Fibroblast of lung (primary cell): Measurements from ENCODE around the gene CTNND2. TPM values are rescaled to one million over a fixed set of nuclear protein-coding genes. Genes with fewer than 3 reads are reported as not detected.
"Not testable (repeated sequence)": the region's sequence is repeated elsewhere in the genome, so short reads cannot be mapped to it uniquely, and the experiment has no call there.

ENCODE experiments used
- DNase-seq, 2 donors: peaks; one replicate each; pipeline versions ENCODE4 v3.0.0 to v3.0.0-alpha.2; 2010; ENCODE audit warnings: low read depth in 2 of 2
- H2AFZ ChIP-seq: 2 replicates; pipeline ENCODE4 v1.5.1; 2012; ENCODE audit warnings: low read length, control low read depth, inconsistent platforms
- H3K27ac ChIP-seq: 2 replicates; pipeline ENCODE4 v1.5.1; 2011; ENCODE audit warnings: low read length, control low read depth; ENCODE audit not compliant: insufficient read depth
- H3K27me3 ChIP-seq: 2 replicates; pipeline ENCODE4 v1.5.1; 2011; ENCODE audit warnings: mild to moderate bottlenecking, low read length; ENCODE audit not compliant: control insufficient read depth, insufficient read depth
- H3K36me3 ChIP-seq: 2 replicates; pipeline ENCODE4 v1.5.1; 2011; ENCODE audit warnings: low read length; ENCODE audit not compliant: control insufficient read depth, insufficient read depth
- H3K4me1 ChIP-seq: 2 replicates; pipeline ENCODE4 v1.5.1; 2011; ENCODE audit warnings: low read length; ENCODE audit not compliant: control insufficient read depth, insufficient read depth; ENCODE audit errors: extremely low read depth
- H3K4me2 ChIP-seq: 2 replicates; pipeline ENCODE4 v1.5.1; 2011; ENCODE audit warnings: low read length, control low read depth; ENCODE audit not compliant: insufficient read depth; ENCODE audit errors: extremely low read depth
- H3K4me3 ChIP-seq, 4 experiments: fragments of 200-600 bp in 1 of 4; sonication (generic) in 1 of 4; replicated peaks in 1 of 4; 2 replicates each; pipeline ENCODE4 v1.5.1; 2011 to 2016; ENCODE audit warnings: low read length in 4 of 4, low read depth in 3 of 4, mild to moderate bottlenecking in 3 of 4, control low read depth in 2 of 4, inconsistent platforms in 1 of 4, mixed read lengths in 1 of 4; ENCODE audit not compliant: insufficient read depth in 1 of 4; ENCODE audit errors: control extremely low read depth in 1 of 4
- H3K79me2 ChIP-seq: 2 replicates; pipeline ENCODE4 v1.5.1; 2012; ENCODE audit warnings: mild to moderate bottlenecking, low read length, inconsistent platforms; ENCODE audit not compliant: control insufficient read depth, insufficient read depth
- H3K9ac ChIP-seq: 2 replicates; pipeline ENCODE4 v1.5.1; 2011; ENCODE audit warnings: mild to moderate bottlenecking, low read length, control low read depth; ENCODE audit not compliant: insufficient read depth
- H3K9me3 ChIP-seq: 2 replicates; pipeline ENCODE4 v1.5.1; 2012; ENCODE audit warnings: low read depth, low read length; ENCODE audit not compliant: control insufficient read depth, insufficient read depth
- H4K20me1 ChIP-seq: 2 replicates; pipeline ENCODE4 v1.5.1; 2011; ENCODE audit warnings: low read length; ENCODE audit not compliant: control insufficient read depth, insufficient read depth; ENCODE audit errors: extremely low read depth
- CTCF ChIP-seq, 2 donors: IDR thresholded peaks in 1 of 2; conservative IDR thresholded peaks in 1 of 2; 1 replicate in 1 of 2; 2 replicates in 1 of 2; pipeline ENCODE4 v1.5.1; 2011 to 2012; ENCODE audit warnings: low read length in 2 of 2, control low read depth in 1 of 2, inconsistent platforms in 1 of 2, low read depth in 1 of 2, mild to moderate bottlenecking in 1 of 2
- EZH2 ChIP-seq: IDR thresholded peaks from 2 replicates; pipeline ENCODE4 v1.5.1; 2012; ENCODE audit warnings: low read length, control low read depth, mild to moderate bottlenecking; ENCODE audit errors: missing control alignments
- polyA plus RNA-seq, 2 donors: library from polyadenylated mRNA; depleted of rRNA in 1 of 2; stranded (reverse) in 1 of 2; unstranded in 1 of 2; fragments of >200 nt; gene quantifications; 2 replicates each; pipeline ENCODE4 v1.2.1, GENCODE V29; 2011 to 2012; ENCODE audit warnings: missing spikeins in 1 of 2
- total RNA-seq: library from RNA; depleted of rRNA; stranded (reverse); fragments of >200 nt; gene quantifications from 2 replicates; pipeline ENCODE4 v1.2.1, GENCODE V29; 2014

The CTNND2 gene
- total and polyA plus RNA-seq, 2 donors (not counting 1 experiment from before 2014, with no cell fraction given), result not detected

- H3K4me1 ChIP-seq, result no peaks in the 10 kb centered on the region
- no peaks in the 10 kb centered on the region for H3K36me3 ChIP-seq
- no peaks in the 10 kb centered on the region for H3K27me3 ChIP-seq
- TF ChIP-seq CTCF (conservative IDR thresholded peaks at IDR 0.05 in 1 of 2, IDR thresholded peaks at IDR 0.05 in 1 of 2; ENCODE audit: low read depth in 1 of 2, low read length in 2 of 2) (no peak), EZH2 (no peak)
- DNase-seq, result no peak
- H3K9ac ChIP-seq, result no peak overlapping the region
- no peak overlapping the region for H3K27ac ChIP-seq
- H3K79me2 ChIP-seq, result no peaks in the 10 kb centered on the region
- H3K4me2 ChIP-seq, result no peak overlapping the region
- no peaks in the 10 kb centered on the region for H4K20me1 ChIP-seq
- H3K9me3 ChIP-seq, result no peaks in the 10 kb centered on the region
- no peak overlapping the region for H2AFZ ChIP-seq
- no peak overlapping the region for H3K4me3 ChIP-seq
Measured at GRCh38 chr5:11010429-11011210, 893.6 kb downstream of the CTNND2 start.

GRCh38 chr5:11009576-11009975 lies 894.7 kb downstream of the CTNND2 start:
- Histone ChIP-seq H3K79me2 (no peaks in the 10 kb centered on the region), H2AFZ (no peak overlapping the region), H3K4me1 (no peaks in the 10 kb centered on the region), H3K36me3 (no peaks in the 10 kb centered on the region), H3K4me3 (no peak overlapping the region), H4K20me1 (no peaks in the 10 kb centered on the region), H3K27me3 (no peaks in the 10 kb centered on the region), H3K4me2 (no peak overlapping the region), H3K9ac (no peak overlapping the region), H3K27ac (no peak overlapping the region), H3K9me3 (no peaks in the 10 kb centered on the region)
- no peak for TF ChIP-seq EZH2
- TF ChIP-seq CTCF (conservative IDR thresholded peaks at IDR 0.05 in 1 of 2, IDR thresholded peaks at IDR 0.05 in 1 of 2; ENCODE audit: low read depth in 1 of 2, low read length in 2 of 2), result no peak
- no peak for DNase-seq

GRCh38 chr5:11007269-11007870 lies 896.9 kb downstream of the CTNND2 start:
- Histone ChIP-seq H3K36me3 (no peaks in the 10 kb centered on the region), H3K27me3 (no peaks in the 10 kb centered on the region), H3K4me2 (no peak overlapping the region), H3K9me3 (no peaks in the 10 kb centered on the region), H3K79me2 (no peaks in the 10 kb centered on the region), H3K27ac (no peak overlapping the region), H2AFZ (no peak overlapping the region), H4K20me1 (no peaks in the 10 kb centered on the region), H3K4me3 (no peak overlapping the region), H3K4me1 (no peaks in the 10 kb centered on the region), H3K9ac (no peak overlapping the region)
- peak in 1 of 2 donors; percentile 18 for DNase-seq
- TF ChIP-seq CTCF (conservative IDR thresholded peaks at IDR 0.05 in 1 of 2, IDR thresholded peaks at IDR 0.05 in 1 of 2; ENCODE audit: low read depth in 1 of 2, low read length in 2 of 2) (no peak), EZH2 (no peak)

- H3K79me2 ChIP-seq, H4K20me1 ChIP-seq, H3K9ac ChIP-seq, H3K36me3 ChIP-seq, DNase-seq, H3K4me2 ChIP-seq, H3K9me3 ChIP-seq, H3K4me1 ChIP-seq, H3K4me3 ChIP-seq, H3K27ac ChIP-seq, H2AFZ ChIP-seq, H3K27me3 ChIP-seq: not testable (repeated sequence)
Measured at GRCh38 chr5:11004523-11004922, 899.7 kb downstream of the CTNND2 start.
